ENCODE data around the gene IL9R. TPM values are rescaled to one million over a fixed set of nuclear protein-coding genes. Genes with fewer than 3 reads are reported as not detected.

Gene IL9R
- total and polyA plus RNA-seq, 9 of the 15 experiments (the other 6 are each of a cell fraction or from before 2014, with no cell fraction given): 0.58 to 2.7 (median 1.6) TPM

DNA sequence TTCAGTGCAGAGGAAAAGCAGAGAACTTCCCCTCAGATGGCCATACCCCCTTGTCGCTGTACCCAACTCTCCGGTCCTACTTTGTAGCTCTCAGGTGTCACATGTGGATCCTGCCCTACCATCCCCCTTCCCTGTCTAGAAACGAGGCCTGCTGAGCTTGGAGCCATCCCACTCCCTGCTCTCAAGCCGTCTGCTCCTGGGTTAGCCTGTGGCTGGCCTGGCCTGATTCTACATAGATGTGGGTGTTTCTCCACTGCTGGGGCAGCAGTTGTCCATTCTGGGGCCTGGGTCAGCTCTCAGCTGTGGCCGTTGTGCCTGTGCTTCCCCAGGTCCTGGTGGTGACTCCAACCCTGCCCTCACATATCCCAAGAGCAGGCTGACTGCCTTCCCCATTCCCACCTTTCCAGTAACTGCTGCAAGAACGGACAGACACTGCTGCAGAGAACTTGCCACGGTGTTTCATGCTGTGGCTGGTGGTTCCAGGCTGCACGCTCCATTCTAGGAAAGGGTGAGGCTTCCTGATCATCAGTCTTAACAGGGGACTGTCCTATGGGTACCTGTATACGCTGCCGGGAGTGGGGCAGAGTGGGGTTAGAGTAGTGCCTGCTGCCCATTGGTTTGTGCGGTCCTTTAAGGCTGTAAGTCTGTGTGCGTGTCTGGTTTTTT lies 3.6 kb downstream of the IL9R start (continued):
- TF ChIP-seq ZSCAN32 (CRISPR knock-in tag; IDR thresholded peaks at IDR 0.05): no peak
- TF ChIP-seq SMAD4 (CRISPR knock-in tag; conservative IDR thresholded peaks at IDR 0.05): 0 out of 2 replicates have a peak, but pooled peaks have one; percentile 25
- TF ChIP-seq NCOA1 (IDR thresholded peaks at IDR 0.05; ENCODE audit: low read depth): no peak
- TF ChIP-seq, protein P1, sequence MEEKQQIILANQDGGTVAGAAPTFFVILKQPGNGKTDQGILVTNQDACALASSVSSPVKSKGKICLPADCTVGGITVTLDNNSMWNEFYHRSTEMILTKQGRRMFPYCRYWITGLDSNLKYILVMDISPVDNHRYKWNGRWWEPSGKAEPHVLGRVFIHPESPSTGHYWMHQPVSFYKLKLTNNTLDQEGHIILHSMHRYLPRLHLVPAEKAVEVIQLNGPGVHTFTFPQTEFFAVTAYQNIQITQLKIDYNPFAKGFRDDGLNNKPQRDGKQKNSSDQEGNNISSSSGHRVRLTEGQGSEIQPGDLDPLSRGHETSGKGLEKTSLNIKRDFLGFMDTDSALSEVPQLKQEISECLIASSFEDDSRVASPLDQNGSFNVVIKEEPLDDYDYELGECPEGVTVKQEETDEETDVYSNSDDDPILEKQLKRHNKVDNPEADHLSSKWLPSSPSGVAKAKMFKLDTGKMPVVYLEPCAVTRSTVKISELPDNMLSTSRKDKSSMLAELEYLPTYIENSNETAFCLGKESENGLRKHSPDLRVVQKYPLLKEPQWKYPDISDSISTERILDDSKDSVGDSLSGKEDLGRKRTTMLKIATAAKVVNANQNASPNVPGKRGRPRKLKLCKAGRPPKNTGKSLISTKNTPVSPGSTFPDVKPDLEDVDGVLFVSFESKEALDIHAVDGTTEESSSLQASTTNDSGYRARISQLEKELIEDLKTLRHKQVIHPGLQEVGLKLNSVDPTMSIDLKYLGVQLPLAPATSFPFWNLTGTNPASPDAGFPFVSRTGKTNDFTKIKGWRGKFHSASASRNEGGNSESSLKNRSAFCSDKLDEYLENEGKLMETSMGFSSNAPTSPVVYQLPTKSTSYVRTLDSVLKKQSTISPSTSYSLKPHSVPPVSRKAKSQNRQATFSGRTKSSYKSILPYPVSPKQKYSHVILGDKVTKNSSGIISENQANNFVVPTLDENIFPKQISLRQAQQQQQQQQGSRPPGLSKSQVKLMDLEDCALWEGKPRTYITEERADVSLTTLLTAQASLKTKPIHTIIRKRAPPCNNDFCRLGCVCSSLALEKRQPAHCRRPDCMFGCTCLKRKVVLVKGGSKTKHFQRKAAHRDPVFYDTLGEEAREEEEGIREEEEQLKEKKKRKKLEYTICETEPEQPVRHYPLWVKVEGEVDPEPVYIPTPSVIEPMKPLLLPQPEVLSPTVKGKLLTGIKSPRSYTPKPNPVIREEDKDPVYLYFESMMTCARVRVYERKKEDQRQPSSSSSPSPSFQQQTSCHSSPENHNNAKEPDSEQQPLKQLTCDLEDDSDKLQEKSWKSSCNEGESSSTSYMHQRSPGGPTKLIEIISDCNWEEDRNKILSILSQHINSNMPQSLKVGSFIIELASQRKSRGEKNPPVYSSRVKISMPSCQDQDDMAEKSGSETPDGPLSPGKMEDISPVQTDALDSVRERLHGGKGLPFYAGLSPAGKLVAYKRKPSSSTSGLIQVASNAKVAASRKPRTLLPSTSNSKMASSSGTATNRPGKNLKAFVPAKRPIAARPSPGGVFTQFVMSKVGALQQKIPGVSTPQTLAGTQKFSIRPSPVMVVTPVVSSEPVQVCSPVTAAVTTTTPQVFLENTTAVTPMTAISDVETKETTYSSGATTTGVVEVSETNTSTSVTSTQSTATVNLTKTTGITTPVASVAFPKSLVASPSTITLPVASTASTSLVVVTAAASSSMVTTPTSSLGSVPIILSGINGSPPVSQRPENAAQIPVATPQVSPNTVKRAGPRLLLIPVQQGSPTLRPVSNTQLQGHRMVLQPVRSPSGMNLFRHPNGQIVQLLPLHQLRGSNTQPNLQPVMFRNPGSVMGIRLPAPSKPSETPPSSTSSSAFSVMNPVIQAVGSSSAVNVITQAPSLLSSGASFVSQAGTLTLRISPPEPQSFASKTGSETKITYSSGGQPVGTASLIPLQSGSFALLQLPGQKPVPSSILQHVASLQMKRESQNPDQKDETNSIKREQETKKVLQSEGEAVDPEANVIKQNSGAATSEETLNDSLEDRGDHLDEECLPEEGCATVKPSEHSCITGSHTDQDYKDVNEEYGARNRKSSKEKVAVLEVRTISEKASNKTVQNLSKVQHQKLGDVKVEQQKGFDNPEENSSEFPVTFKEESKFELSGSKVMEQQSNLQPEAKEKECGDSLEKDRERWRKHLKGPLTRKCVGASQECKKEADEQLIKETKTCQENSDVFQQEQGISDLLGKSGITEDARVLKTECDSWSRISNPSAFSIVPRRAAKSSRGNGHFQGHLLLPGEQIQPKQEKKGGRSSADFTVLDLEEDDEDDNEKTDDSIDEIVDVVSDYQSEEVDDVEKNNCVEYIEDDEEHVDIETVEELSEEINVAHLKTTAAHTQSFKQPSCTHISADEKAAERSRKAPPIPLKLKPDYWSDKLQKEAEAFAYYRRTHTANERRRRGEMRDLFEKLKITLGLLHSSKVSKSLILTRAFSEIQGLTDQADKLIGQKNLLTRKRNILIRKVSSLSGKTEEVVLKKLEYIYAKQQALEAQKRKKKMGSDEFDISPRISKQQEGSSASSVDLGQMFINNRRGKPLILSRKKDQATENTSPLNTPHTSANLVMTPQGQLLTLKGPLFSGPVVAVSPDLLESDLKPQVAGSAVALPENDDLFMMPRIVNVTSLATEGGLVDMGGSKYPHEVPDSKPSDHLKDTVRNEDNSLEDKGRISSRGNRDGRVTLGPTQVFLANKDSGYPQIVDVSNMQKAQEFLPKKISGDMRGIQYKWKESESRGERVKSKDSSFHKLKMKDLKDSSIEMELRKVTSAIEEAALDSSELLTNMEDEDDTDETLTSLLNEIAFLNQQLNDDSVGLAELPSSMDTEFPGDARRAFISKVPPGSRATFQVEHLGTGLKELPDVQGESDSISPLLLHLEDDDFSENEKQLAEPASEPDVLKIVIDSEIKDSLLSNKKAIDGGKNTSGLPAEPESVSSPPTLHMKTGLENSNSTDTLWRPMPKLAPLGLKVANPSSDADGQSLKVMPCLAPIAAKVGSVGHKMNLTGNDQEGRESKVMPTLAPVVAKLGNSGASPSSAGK (IDR thresholded peaks at IDR 0.05): peak; percentile 58
- TF ChIP-seq, protein P2, sequence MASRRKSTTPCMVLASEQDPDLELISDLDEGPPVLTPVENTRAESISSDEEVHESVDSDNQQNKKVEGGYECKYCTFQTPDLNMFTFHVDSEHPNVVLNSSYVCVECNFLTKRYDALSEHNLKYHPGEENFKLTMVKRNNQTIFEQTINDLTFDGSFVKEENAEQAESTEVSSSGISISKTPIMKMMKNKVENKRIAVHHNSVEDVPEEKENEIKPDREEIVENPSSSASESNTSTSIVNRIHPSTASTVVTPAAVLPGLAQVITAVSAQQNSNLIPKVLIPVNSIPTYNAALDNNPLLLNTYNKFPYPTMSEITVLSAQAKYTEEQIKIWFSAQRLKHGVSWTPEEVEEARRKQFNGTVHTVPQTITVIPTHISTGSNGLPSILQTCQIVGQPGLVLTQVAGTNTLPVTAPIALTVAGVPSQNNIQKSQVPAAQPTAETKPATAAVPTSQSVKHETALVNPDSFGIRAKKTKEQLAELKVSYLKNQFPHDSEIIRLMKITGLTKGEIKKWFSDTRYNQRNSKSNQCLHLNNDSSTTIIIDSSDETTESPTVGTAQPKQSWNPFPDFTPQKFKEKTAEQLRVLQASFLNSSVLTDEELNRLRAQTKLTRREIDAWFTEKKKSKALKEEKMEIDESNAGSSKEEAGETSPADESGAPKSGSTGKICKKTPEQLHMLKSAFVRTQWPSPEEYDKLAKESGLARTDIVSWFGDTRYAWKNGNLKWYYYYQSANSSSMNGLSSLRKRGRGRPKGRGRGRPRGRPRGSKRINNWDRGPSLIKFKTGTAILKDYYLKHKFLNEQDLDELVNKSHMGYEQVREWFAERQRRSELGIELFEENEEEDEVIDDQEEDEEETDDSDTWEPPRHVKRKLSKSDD (conservative IDR thresholded peaks at IDR 0.05; ENCODE audit: low read length): no peak
- no peak for TF ChIP-seq U2AF2 (optimal IDR thresholded peaks at IDR 0.05; ENCODE audit: low read depth, low read length)
- no peak for TF ChIP-seq HNRNPLL (IDR thresholded peaks at IDR 0.05; ENCODE audit: low read depth, low read length, poor library complexity, severe bottlenecking)
- TF ChIP-seq ZNF696 (CRISPR knock-in tag; conservative IDR thresholded peaks at IDR 0.05): no peak
- no peak for TF ChIP-seq TAF7 (tag; IDR thresholded peaks at IDR 0.05)
- TF ChIP-seq SNIP1 (IDR thresholded peaks at IDR 0.05; ENCODE audit: low read depth): no peak
- peak; percentile 56; the same call in 1 of the 2 replicates for TF ChIP-seq RBFOX2 (IDR thresholded peaks at IDR 0.05; ENCODE audit: low read depth, low read length)
- TF ChIP-seq NR1H2 (CRISPR knock-in tag; IDR thresholded peaks at IDR 0.05): no peak
- 0 out of 2 replicates have a peak, but pooled peaks have one; percentile 34 for TF ChIP-seq MECOM (CRISPR knock-in tag; IDR thresholded peaks at IDR 0.05)
- TF ChIP-seq HDAC3 (IDR thresholded peaks at IDR 0.05; ENCODE audit: borderline replicate concordance, partially characterized antibody): no peak
- no peak for TF ChIP-seq PYGO2 (tag; IDR thresholded peaks at IDR 0.05)
